HepG2 (cell line): Measurements from ENCODE around the gene KCNQ5. TPM values are rescaled to one million over a fixed set of nuclear protein-coding genes. Genes with fewer than 3 reads are reported as not detected.

ENCODE experiments used
- ATAC-seq: fragments of 200-7000 bp; cut with Tn5 transposase; 3 replicates; pipeline ENCODE4 v1.9.1; 2020; ENCODE audit warnings: mild to moderate bottlenecking, moderate library complexity
- BruUV-seq: library from RNA; stranded (reverse); fragments of 400-500 nt; replicated peaks from 2 replicates; lab custom pipeline; 2021; lab: Mats Ljungman, UMichigan
- CTCF ChIA-PET: fragments of 300-600 bp; formaldehyde crosslinking; extraction: SDS; loops from one replicate; lab custom pipeline; 2021; ENCODE audit warnings: low total read pairs, inconsistent platforms, low intra/inter-chr PET ratio; lab: Yijun Ruan, JAX
- POLR2A ChIA-PET: fragments of 350-600 bp; sonication (Branson Sonifier 250); formaldehyde crosslinking; loops from one replicate; lab custom pipeline; 2020; ENCODE audit warnings: antibody characterized with exemption, inconsistent platforms; lab: Yijun Ruan, JAX
- DNase-seq: peaks from one replicate; pipeline ENCODE4 v3.0.0-alpha.2; 2015; ENCODE audit warnings: low spot score
- FAIRE-seq: peaks from 3 replicates; lab custom pipeline; 2011; peaks lifted over from hg19 to GRCh38; lab: Jason Lieb, UNC
- H2AFZ ChIP-seq: one replicate; pipeline ENCODE4 v1.6.1; 2011; ENCODE audit warnings: low read length, inconsistent platforms
- H3K27ac ChIP-seq: fragments of 300-600 bp; 3 replicates; pipeline ENCODE4 v1.8.0; 2011; ENCODE audit warnings: mixed run types, mild to moderate bottlenecking, mixed read lengths, low read length, inconsistent platforms; ENCODE audit not compliant: insufficient read depth; ENCODE audit errors: extremely low read length
- H3K27me3 ChIP-seq, 2 experiments: fragments of 200-600 bp in 1 of 2; 2 replicates in 1 of 2; 3 replicates in 1 of 2; pipeline versions ENCODE4 v1.6.0 to v1.8.0; 2011; ENCODE audit warnings: low read length in 2 of 2, mild to moderate bottlenecking in 2 of 2, moderate library complexity in 2 of 2, inconsistent platforms in 1 of 2; ENCODE audit not compliant: insufficient read depth in 2 of 2, control insufficient read depth in 1 of 2
- H3K36me3 ChIP-seq, 2 experiments: fragments of 200-600 bp in 1 of 2; replicated peaks in 1 of 2; 2 replicates in 1 of 2; 3 replicates in 1 of 2; pipeline versions ENCODE4 v1.5.1 to v1.8.0; 2011; ENCODE audit warnings: low read length in 2 of 2, inconsistent platforms in 1 of 2; ENCODE audit not compliant: insufficient read depth in 2 of 2, control insufficient read depth in 1 of 2
- H3K4me1 ChIP-seq: 2 replicates; pipeline ENCODE4 v1.5.1; 2012; ENCODE audit warnings: low read length, inconsistent platforms; ENCODE audit not compliant: insufficient read depth
- H3K4me2 ChIP-seq: 2 replicates; pipeline ENCODE4 v1.6.0; 2011; ENCODE audit warnings: low read depth, low read length, inconsistent platforms
- H3K4me3 ChIP-seq, 3 experiments: fragments of 200-600 bp in 1 of 3; sonication (generic), shearing (Covaris generic) in 1 of 3; replicated peaks in 1 of 3; 2 replicates each; pipeline ENCODE4 v1.5.1; 2011 to 2016; ENCODE audit warnings: low read length in 3 of 3, inconsistent platforms in 2 of 3, low read depth in 2 of 3, mild to moderate bottlenecking in 2 of 3, control low read depth in 1 of 3, mixed read lengths in 1 of 3; ENCODE audit not compliant: insufficient read depth in 1 of 3
- H3K79me2 ChIP-seq: one replicate; pipeline ENCODE4 v1.6.1; 2011; ENCODE audit warnings: low read length, inconsistent platforms; ENCODE audit not compliant: insufficient read depth
- H3K9ac ChIP-seq: 2 replicates; pipeline ENCODE4 v1.6.0; 2011; ENCODE audit warnings: mild to moderate bottlenecking, low read depth, low read length, inconsistent platforms; ENCODE audit not compliant: insufficient read depth
- H3K9me3 ChIP-seq: 2 replicates; pipeline ENCODE4 v1.5.1; 2012; ENCODE audit warnings: mild to moderate bottlenecking, low read length
- H4K20me1 ChIP-seq: 2 replicates; pipeline ENCODE4 v1.6.0; 2011; ENCODE audit warnings: inconsistent platforms, mild to moderate bottlenecking, low read length, moderate library complexity; ENCODE audit not compliant: insufficient read depth
- ARHGAP35 ChIP-seq: sonication (generic); formaldehyde crosslinking; IDR thresholded peaks from 2 replicates; pipeline ENCODE4 v1.9.0; 2022; ENCODE audit warnings: mild to moderate bottlenecking, inconsistent platforms, moderate library complexity, missing genetic modification reagents, borderline replicate concordance
- EED ChIP-seq: sonication (generic); formaldehyde crosslinking; IDR thresholded peaks from 2 replicates; pipeline ENCODE4 v1.5.0; 2020; ENCODE audit warnings: mild to moderate bottlenecking, missing genetic modification reagents
- HIC2 ChIP-seq: sonication (generic); formaldehyde crosslinking; IDR thresholded peaks from 2 replicates; pipeline ENCODE4 v1.9.0; 2022; ENCODE audit warnings: low read depth, missing genetic modification reagents
- PATZ1 ChIP-seq: sonication (generic); formaldehyde crosslinking; IDR thresholded peaks from 2 replicates; pipeline ENCODE4 v1.4.0; 2020; ENCODE audit warnings: missing genetic modification reagents
- SCMH1 ChIP-seq: sonication (generic); formaldehyde crosslinking; IDR thresholded peaks from 2 replicates; pipeline ENCODE4 v1.9.0; 2021; ENCODE audit warnings: missing genetic modification reagents, mild to moderate bottlenecking, borderline replicate concordance
- TGIF2 ChIP-seq: IDR thresholded peaks from 2 replicates; pipeline ENCODE4 v1.6.1; 2016; ENCODE audit warnings: control low read depth, missing compliant biosample characterization
- WIZ ChIP-seq: sonication (generic); formaldehyde crosslinking; IDR thresholded peaks from 2 replicates; pipeline ENCODE4 v1.5.1; 2020; ENCODE audit warnings: mild to moderate bottlenecking, missing genetic modification reagents
- ZBTB20 ChIP-seq: sonication (generic); formaldehyde crosslinking; IDR thresholded peaks from 2 replicates; pipeline ENCODE4 v1.8.1; 2023; ENCODE audit warnings: missing genetic modification reagents, low read depth, mild to moderate bottlenecking, borderline replicate concordance
- ZNF883 ChIP-seq: sonication (generic); formaldehyde crosslinking; IDR thresholded peaks from 2 replicates; pipeline ENCODE4 v1.5.1; 2020; ENCODE audit warnings: mild to moderate bottlenecking, missing genetic modification reagents; ENCODE audit errors: not compliant biosample characterization
- WGBS: methylation state at CpG from one replicate; pipeline ENCODE4 v1.1.6; 2017; ENCODE audit warnings: low lambda C conversion rate; 5-methylcytosine and 5-hydroxymethylcytosine counted together
- in situ Hi-C: cut with HindIII; loops from 2 replicates; pipeline ENCODE4 v1.10.0; 2017; ENCODE audit warnings: low pct_unique_long_range_greater_than_20kb; ENCODE audit not compliant: extremely low pct_ligation_motif_present
- intact Hi-C: fragments of 100-400 bp; cut with micrococcal nuclease; formaldehyde crosslinking; loops from one replicate; pipeline ENCODE4 v1.10.0; 2022; ENCODE audit not compliant: unreplicated experiment
- polyA plus RNA-seq, 8 experiments: library from polyadenylated mRNA; depleted of rRNA in 3 of 8; stranded (reverse) in 7 of 8; unstranded in 1 of 8; fragments of >200 nt; fragmentation: Illumina TruSeq in 4 of 8; extraction: Trizol in 4 of 8; gene quantifications; 2 replicates each; pipeline versions ENCODE4 v1.2.1 to v1.2.3, GENCODE V29; 2011 to 2016; ENCODE audit warnings: low read depth in 4 of 8, missing spikeins in 1 of 8, mixed read lengths in 1 of 8; ENCODE audit not compliant: insufficient read depth in 1 of 8
- total RNA-seq, 5 experiments: library from RNA; depleted of rRNA; stranded (reverse); fragments of >200 nt; fragmentation: Illumina TruSeq; extraction: Trizol; gene quantifications; 2 replicates each; pipeline ENCODE4 v1.2.3, GENCODE V29; 2016; ENCODE audit warnings: low read depth in 1 of 5
- TF ChIP-seq, protein P1 (sequence below): sonication (generic); formaldehyde crosslinking; conservative IDR thresholded peaks from 2 replicates; pipeline ENCODE4 v1.4.0; 2020; ENCODE audit warnings: missing genetic modification reagents

KCNQ5 gene
- total and polyA plus RNA-seq, 2 of the 13 experiments (the other 11 are each of a cell fraction or from before 2014, with no cell fraction given): 0.04 TPM; not detected in 1

DNA sequence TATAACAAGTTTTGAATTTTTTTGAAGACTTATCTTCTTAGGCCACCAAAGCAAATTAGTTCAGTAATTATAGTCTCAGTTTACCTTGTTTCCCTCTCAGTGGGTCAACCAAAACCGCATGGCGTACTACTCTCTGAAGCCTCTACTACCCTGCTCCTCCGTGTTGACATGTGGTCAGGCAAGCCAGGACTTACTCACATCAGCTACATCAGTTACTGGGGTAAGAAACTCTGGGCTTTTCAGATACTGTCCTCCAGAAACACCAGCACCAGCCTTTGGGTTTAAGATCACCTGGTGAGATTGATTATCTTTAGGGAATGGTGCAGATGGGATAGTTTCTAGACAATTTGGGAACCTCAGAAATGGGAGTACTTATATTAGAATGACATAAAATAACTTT, 55.1 kb downstream of the KCNQ5 start:
- no peaks in the 10 kb centered on the region for H3K4me1 ChIP-seq
- in situ Hi-C loops (no loop called here), intact Hi-C loops (no loop called here)
- no peak for FAIRE-seq
- no peak overlapping the region for H2AFZ ChIP-seq
- H3K27ac ChIP-seq: no peak overlapping the region
- no peaks in the 10 kb centered on the region for H4K20me1 ChIP-seq
- WGBS: 2% methylated on average over 3 of the region's 3 CpGs
- BruUV-seq: no TSS peak
- ChIA-PET POLR2A (no interaction called here), CTCF (no interaction called here)
- no peak for ATAC-seq
- no peaks in the 10 kb centered on the region for H3K79me2 ChIP-seq
- no peaks in the 10 kb centered on the region for H3K27me3 ChIP-seq
- H3K4me2 ChIP-seq: no peak overlapping the region
- TF ChIP-seq ZBTB20 (CRISPR knock-in tag): no peak
- TF ChIP-seq WIZ (CRISPR knock-in tag): no peak
- no peak overlapping the region for H3K9ac ChIP-seq
- no peaks in the 10 kb centered on the region for H3K9me3 ChIP-seq
- no peak overlapping the region for H3K4me3 ChIP-seq
- H3K36me3 ChIP-seq: no peaks in the 10 kb centered on the region
- no peak for DNase-seq

DNA sequence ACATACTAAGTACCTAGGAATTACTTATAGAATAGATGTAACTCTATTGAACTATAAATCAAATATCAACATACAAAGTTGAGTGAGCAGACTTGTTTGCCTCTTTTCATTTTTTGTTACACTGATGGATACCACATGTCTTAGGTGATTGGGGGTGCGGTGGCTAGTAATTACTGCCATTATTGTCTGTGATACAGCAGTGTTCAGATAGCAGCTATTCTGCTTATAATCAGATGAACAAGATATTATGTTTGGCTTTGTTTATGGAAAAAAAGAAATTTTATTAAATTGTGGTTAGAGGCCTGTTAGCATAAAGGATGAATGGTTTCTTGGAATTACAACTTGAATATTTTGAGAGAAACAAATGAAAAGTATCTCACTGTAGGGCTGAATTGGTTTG, 55.9 kb downstream of the KCNQ5 start:
- Histone ChIP-seq H3K4me1 (no peaks in the 10 kb centered on the region), H3K79me2 (no peaks in the 10 kb centered on the region), H2AFZ (no peak overlapping the region), H3K9me3 (no peaks in the 10 kb centered on the region), H3K27ac (no peak overlapping the region), H4K20me1 (no peaks in the 10 kb centered on the region), H3K4me3 (no peak overlapping the region), H3K36me3 (no peaks in the 10 kb centered on the region), H3K4me2 (no peak overlapping the region), H3K27me3 (no peaks in the 10 kb centered on the region), H3K9ac (no peak overlapping the region)
- TF ChIP-seq TGIF2 (no peak), HIC2 (CRISPR knock-in tag) (no peak), ARHGAP35 (CRISPR knock-in tag) (no peak), ZNF883 (CRISPR knock-in tag) (no peak), PATZ1 (CRISPR knock-in tag) (no peak), EED (no peak), SCMH1 (CRISPR knock-in tag) (no peak)
- TF ChIP-seq, protein P1, sequence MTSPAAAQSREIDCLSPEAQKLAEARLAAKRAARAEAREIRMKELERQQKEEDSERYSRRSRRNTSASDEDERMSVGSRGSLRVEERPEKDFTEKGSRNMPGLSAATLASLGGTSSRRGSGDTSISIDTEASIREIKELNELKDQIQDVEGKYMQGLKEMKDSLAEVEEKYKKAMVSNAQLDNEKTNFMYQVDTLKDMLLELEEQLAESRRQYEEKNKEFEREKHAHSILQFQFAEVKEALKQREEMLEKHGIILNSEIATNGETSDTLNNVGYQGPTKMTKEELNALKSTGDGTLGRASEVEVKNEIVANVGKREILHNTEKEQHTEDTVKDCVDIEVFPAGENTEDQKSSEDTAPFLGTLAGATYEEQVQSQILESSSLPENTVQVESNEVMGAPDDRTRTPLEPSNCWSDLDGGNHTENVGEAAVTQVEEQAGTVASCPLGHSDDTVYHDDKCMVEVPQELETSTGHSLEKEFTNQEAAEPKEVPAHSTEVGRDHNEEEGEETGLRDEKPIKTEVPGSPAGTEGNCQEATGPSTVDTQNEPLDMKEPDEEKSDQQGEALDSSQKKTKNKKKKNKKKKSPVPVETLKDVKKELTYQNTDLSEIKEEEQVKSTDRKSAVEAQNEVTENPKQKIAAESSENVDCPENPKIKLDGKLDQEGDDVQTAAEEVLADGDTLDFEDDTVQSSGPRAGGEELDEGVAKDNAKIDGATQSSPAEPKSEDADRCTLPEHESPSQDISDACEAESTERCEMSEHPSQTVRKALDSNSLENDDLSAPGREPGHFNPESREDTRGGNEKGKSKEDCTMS: no peak
- in situ Hi-C loops (no loop called here), intact Hi-C loops (no loop called here)
- no peak for ATAC-seq
- no peak for DNase-seq
- POLR2A ChIA-PET: no interaction called here
- no TSS peak for BruUV-seq
- 73% methylated on average over 1 of the region's 1 CpG for WGBS
- CTCF ChIA-PET: no interaction called here
- no peak for FAIRE-seq
